Prostate gland (tissue), 2 donors: Measurements from ENCODE around the gene FTSJ3.

Experiments
- POLR2A ChIP-seq: fragments of 450-650 bp; IDR thresholded peaks from one replicate; pipeline ENCODE4 v1.6.1; 2016; ENCODE audit warnings: antibody characterized with exemption, mild to moderate bottlenecking
- TF ChIP-seq, protein P1 (sequence below), 4 experiments: fragments of 200-600 bp in 2 of 4; fragments of 450-650 bp in 2 of 4; sonication (generic) in 2 of 4; IDR thresholded peaks; 1 replicate in 3 of 4; 2 replicates in 1 of 4; pipeline ENCODE4 v1.5.1; 2016 to 2019; ENCODE audit warnings: antibody characterized with exemption in 4 of 4, mild to moderate bottlenecking in 2 of 4, moderate library complexity in 2 of 4

DNA sequence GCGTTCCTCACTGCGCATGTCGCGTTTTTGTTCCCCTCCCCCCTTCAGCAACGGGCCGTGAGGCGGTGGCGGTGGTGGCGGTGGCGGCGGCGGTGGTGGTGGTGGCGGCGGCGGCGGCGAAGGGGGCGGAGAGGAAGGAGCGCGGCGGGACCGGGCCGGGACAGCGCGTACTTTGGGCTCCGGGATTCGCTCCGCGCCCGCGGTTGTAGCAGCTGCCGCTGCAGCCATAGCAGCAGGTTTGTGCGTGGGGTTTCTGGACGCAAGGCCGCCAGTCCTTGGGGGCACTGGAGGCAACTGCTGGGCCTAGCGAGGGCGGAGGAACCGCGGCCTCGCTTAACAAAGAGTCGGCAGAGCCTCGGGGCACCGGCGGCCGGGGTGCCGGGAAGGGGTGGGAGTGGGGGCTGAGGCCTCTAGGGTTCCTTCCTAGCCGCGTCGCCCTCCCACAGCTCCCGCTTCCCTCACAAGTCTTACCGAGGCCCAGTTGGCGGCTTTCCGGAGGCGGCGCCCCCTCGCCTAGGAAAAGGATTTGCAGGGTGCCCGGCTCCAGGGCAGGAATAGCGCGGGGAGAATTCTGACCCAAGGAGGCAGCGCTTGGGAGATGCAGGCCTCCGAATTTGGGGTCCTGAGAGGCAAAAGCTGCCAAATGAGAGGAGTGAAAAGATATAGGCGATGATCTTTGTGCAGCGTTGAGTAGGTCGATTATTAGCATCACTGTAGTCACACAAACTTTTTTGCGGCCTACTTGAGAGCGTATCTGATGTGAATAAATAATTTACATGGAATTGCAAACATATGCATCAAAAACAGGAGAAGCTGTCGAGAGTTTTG is 53.1 kb downstream of the FTSJ3 start, which contains the start of gene DDX42:
- peak; percentile 66 for TF ChIP-seq POLR2A
- TF ChIP-seq, protein P1, sequence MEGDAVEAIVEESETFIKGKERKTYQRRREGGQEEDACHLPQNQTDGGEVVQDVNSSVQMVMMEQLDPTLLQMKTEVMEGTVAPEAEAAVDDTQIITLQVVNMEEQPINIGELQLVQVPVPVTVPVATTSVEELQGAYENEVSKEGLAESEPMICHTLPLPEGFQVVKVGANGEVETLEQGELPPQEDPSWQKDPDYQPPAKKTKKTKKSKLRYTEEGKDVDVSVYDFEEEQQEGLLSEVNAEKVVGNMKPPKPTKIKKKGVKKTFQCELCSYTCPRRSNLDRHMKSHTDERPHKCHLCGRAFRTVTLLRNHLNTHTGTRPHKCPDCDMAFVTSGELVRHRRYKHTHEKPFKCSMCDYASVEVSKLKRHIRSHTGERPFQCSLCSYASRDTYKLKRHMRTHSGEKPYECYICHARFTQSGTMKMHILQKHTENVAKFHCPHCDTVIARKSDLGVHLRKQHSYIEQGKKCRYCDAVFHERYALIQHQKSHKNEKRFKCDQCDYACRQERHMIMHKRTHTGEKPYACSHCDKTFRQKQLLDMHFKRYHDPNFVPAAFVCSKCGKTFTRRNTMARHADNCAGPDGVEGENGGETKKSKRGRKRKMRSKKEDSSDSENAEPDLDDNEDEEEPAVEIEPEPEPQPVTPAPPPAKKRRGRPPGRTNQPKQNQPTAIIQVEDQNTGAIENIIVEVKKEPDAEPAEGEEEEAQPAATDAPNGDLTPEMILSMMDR (IDR thresholded peaks at IDR 0.05), result no peak
